Measurements from ENCODE around the gene CELF5. TPM values are rescaled to one million over a fixed set of nuclear protein-coding genes. Genes with fewer than 3 reads are reported as not detected.

The CELF5 gene
- total RNA-seq, 1 experiment from 2014 or later: 2.5 TPM

GRCh38 chr19:3245050-3245449 lies 20.6 kb downstream of the CELF5 start:
- no peak overlapping the region for H3K4me3 ChIP-seq (replicated peaks in 1 of 2; ENCODE audit: low read depth in 1 of 2, low read length in 2 of 2)
- H3K9ac ChIP-seq (ENCODE audit: low read length): no peak overlapping the region
- ATAC-seq (no peak), DNase-seq (ENCODE audit: low read depth, low spot score) (no peak)
- H2AFZ ChIP-seq (ENCODE audit: low read depth, low read length, poor library complexity, severe bottlenecking): no peak overlapping the region
- H4K20me1 ChIP-seq (ENCODE audit: insufficient read depth): no peaks in the 10 kb centered on the region
- H3K9me3 ChIP-seq (ENCODE audit: control insufficient read depth in 1 of 2, insufficient read depth in 1 of 2, low read depth in 1 of 2, low read length in 2 of 2): no peaks in the 10 kb centered on the region
- ChIA-PET POLR2A (no interaction called here), RAD21 (ENCODE audit: low non-redundant PET in 1 of 2, low total read pairs in 2 of 2, uncharacterized antibody in 2 of 2, unreplicated experiment in 2 of 2) (no interaction called here), CTCF (no interaction called here)
- H3K36me3 ChIP-seq (ENCODE audit: control insufficient read depth in 1 of 2, insufficient read depth in 2 of 2, low read length in 2 of 2): no peaks in the 10 kb centered on the region
- peaks cover 8% of the 10 kb centered on the region for H3K27me3 ChIP-seq (ENCODE audit: insufficient read depth, low read length)
- intact Hi-C loops (cut with micrococcal nuclease): no loop called here
- no peaks in the 10 kb centered on the region for H3K9me2 ChIP-seq (ENCODE audit: insufficient read depth)
- H3K27ac ChIP-seq (ENCODE audit: low read depth, low read length): no peak overlapping the region
- no TSS peak for BruUV-seq (replicated peaks)
- H3K79me2 ChIP-seq (ENCODE audit: insufficient read depth, low read length): no peaks in the 10 kb centered on the region
- no peak overlapping the region for H3K4me2 ChIP-seq (ENCODE audit: low read length)
- no peaks in the 10 kb centered on the region for H3K4me1 ChIP-seq (ENCODE audit: control insufficient read depth in 1 of 2, insufficient read depth in 2 of 2, low read length in 2 of 2)
- no peak for TF ChIP-seq EGR1 (IDR thresholded peaks at IDR 0.05; ENCODE audit: low read depth)
- TF ChIP-seq YY1 (IDR thresholded peaks at IDR 0.05; ENCODE audit: extremely low read depth, insufficient replicate concordance, low read depth, low read length): no peak
- TF ChIP-seq SP1 (IDR thresholded peaks at IDR 0.05; ENCODE audit: low read depth): no peak
- no peak for TF ChIP-seq EZH2phosphoT487 (IDR thresholded peaks at IDR 0.05; ENCODE audit: borderline replicate concordance)
- no peak for TF ChIP-seq MAX (IDR thresholded peaks at IDR 0.05)
- no peak for TF ChIP-seq POLR2A (IDR thresholded peaks at IDR 0.05; ENCODE audit: borderline replicate concordance, extremely low read depth, insufficient read depth, insufficient read length)
- TF ChIP-seq SRF (IDR thresholded peaks at IDR 0.05; ENCODE audit: low read depth): no peak
- no peak for TF ChIP-seq ZFX (IDR thresholded peaks at IDR 0.05)
- no peak for TF ChIP-seq EZH2 (IDR thresholded peaks at IDR 0.05)
- TF ChIP-seq RAD21 (IDR thresholded peaks at IDR 0.05; ENCODE audit: low read depth): no peak
- TF ChIP-seq ATF3 (IDR thresholded peaks at IDR 0.05): no peak
- TF ChIP-seq JUND (IDR thresholded peaks at IDR 0.05): no peak
- no peak for TF ChIP-seq TCF7L2 (IDR thresholded peaks at IDR 0.05; ENCODE audit: borderline replicate concordance, extremely low read depth, insufficient read depth, insufficient read length)
- TF ChIP-seq ZNF274 (IDR thresholded peaks at IDR 0.05; ENCODE audit: low read depth, low read length): no peak

Measured in HCT116 (cell line).